Subcutaneous adipose tissue (tissue), 4 donors: ENCODE measurements around the gene MYO18B. TPM values are rescaled to one million over a fixed set of nuclear protein-coding genes. Genes with fewer than 3 reads are reported as not detected.

Source experiments
- total RNA-seq, 4 donors: library from RNA; depleted of rRNA; stranded (reverse); fragments of >200 nt; gene quantifications; one replicate each; pipeline ENCODE4 v1.1.0, GENCODE V29; 2016
- TF ChIP-seq, protein P1 (sequence below): fragments of 450-650 bp; IDR thresholded peaks from one replicate; pipeline ENCODE4 v1.5.1; 2016; ENCODE audit warnings: low read depth, mild to moderate bottlenecking, control low read depth, antibody characterized with exemption, moderate library complexity

The MYO18B gene
- total RNA-seq, 4 donors from 2014 or later, result under 0.01 TPM; not detected in 3

DNA sequence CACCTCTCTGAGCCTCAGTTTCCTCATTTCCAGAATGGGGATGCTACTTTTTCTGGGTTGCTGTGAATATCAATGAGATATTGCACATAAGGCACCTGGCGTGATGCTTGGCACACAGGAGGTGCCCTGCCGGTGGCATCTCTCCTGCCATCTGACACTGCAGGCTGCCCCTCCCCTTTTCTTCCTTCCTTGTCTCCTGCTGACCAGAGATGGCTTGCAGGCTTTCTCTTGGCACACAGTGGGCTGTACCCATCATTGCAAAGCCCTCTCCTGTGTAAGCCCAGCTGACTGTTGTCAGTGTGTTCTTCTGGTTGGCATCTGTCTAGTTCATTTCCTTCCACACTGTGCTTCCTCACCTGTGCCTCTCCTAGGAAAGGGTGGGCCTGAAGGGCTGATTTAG is 91.7 kb downstream of the MYO18B start:
- TF ChIP-seq, protein P1, sequence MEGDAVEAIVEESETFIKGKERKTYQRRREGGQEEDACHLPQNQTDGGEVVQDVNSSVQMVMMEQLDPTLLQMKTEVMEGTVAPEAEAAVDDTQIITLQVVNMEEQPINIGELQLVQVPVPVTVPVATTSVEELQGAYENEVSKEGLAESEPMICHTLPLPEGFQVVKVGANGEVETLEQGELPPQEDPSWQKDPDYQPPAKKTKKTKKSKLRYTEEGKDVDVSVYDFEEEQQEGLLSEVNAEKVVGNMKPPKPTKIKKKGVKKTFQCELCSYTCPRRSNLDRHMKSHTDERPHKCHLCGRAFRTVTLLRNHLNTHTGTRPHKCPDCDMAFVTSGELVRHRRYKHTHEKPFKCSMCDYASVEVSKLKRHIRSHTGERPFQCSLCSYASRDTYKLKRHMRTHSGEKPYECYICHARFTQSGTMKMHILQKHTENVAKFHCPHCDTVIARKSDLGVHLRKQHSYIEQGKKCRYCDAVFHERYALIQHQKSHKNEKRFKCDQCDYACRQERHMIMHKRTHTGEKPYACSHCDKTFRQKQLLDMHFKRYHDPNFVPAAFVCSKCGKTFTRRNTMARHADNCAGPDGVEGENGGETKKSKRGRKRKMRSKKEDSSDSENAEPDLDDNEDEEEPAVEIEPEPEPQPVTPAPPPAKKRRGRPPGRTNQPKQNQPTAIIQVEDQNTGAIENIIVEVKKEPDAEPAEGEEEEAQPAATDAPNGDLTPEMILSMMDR, result no peak

DNA sequence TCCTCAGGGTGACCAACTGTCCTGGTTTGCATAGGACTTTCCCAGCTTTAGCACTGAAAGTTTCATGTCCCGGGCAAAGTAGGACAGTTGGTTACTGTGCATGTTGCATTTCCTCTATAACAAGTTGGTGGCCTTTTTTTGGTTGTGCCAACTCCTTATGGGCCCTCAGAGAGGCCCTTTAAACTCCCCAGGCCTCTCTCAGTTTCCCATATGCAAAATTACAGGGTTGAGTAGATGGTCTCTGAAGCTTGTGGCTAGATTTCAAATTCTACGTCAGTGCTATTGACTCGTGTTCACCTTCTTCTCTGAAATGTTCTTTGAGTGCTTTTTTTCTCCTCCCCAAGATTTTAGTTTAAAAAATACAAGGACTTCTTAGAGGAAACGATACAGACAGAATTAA is 92.5 kb downstream of the MYO18B start:
- TF ChIP-seq, protein P1, result no peak

DNA sequence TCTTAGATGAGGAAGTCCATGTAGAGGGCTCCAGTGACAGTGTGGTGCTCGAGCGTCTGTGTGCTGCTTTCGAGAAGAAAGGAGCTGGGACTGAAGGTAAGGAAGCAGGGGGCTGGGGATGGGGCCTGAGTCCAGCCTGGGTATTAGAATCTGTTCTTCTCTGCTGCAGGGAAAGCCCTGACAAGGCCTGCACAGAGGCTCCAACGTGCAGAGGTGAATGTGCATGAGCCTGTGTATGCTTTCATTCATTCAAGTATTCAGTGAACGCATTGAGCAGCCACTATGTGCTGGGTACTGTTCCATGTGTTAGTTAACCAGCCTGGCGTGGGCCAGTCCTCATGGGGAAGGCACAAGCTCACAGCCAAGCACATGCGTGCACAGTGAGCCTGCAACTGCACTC is 93.4 kb downstream of the MYO18B start:
- TF ChIP-seq, protein P1, result no peak

DNA sequence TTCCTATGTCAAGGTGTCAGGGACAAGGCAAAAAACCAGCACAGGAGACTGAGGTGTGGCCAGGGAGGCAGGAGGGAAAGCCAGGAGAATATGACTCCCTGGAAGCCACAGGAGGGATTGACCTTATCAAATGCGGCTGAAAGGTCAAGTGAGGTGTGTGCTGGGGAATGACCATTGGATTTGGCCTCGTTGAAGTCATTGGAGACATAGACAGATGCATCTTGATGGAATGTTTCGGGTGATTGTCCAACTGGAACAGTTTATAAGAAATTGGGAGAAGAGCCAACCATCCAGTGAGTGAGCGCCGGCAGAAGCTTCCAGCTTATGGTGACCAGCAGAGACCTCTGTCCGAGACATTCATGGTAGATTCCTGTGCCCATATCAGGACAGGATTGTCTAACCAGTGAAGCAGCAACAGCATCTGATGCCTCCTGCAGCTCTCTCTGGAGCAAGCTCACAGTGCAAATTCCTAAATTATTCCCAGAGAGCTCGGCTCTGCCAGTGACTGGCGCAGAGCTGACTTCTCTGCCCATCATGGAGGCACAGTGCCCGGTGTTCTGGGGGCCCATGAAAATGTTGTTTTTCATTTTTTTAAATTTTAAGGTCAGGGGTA is 95.4 kb downstream of the MYO18B start:
- TF ChIP-seq, protein P1, result no peak

DNA sequence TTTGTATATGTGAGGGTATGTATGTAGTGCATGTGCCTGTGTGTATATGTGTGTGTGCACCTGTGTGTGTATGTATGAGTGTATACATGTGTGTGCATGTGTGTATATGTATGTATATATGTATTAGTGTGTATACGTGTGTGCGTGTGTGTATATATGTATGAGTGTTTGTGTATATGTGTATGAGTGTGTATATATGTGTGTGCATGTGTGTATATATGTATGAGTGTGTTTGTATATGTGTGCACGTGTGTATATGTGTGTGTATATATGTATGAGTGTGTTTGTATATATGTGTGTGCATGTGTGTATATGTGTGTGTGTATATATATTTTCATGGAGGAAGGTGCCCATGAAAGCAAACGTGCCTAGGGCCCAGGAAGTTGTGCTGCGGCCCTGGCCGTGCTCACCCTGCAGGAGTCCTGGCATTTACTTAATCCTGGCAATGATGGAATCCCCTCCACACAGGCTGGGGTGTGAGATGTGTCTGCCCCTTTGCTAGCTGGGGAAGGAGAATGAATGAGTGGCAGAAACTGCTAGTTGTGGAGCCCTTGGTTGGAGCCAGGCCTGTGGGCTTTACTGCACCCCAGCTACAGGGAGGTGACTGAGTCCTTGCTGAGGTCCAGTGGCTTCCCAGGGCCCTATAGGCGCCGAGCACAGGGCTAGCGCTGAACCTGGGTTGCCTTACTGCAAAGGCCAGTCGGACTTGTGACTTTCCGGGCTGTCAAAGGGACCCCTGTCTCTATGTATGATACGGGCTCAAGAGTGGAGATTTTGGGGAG is 97.2 kb downstream of the MYO18B start:
- TF ChIP-seq, protein P1, result no peak

DNA sequence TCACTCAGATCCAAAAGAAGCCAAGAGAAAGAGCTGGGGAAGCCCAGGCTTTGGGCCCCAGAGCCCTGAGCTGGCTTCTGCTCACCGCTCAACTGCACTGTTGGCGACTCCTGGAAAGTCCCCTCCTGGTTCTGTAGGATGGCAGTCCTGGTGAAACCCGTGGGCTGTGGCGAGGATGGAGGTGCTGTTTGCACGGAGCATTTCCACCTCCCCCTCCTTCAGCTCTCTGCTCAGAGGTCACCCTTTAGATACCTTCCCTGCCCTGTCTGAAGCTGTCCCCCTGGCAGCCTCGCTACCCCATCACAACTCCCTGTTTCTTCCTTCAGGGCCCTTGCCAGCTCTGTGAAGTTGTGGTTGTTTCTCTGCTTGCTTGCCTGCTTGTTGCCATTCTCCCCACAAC is 97.8 kb downstream of the MYO18B start:
- TF ChIP-seq, protein P1, result no peak

DNA sequence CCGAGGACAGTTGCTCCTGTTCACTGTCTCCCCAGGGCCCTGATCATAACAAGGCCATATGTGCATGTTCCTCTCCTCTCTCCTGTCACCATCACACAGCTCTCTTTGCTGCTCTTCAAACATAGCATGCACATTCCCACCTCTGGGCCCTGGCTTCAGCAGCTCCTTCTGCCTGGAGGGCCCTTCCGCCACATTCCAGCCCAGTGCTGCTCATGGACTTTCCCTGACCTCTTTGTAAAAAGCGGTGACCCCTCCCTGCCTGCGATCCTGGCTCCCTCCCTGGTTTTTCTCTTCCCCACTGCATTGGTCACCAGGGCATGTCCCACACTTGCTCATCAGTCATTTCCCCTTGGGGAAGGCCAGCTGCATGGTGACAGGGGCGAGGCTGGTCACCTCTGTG is 98.2 kb downstream of the MYO18B start:
- TF ChIP-seq, protein P1, result no peak
